A549 treated with Mapracorat at 1 μM for 4 hours (cell line): ENCODE measurements around the gene ADAR. TPM values are rescaled to one million over a fixed set of nuclear protein-coding genes. Genes with fewer than 3 reads are reported as not detected.

ENCODE experiments used
- total RNA-seq: library from RNA; stranded (reverse); fragments of 200-300 nt; extraction: Qiagen RNA extraction; gene quantifications from 5 replicates; pipeline ENCODE4 v1.2.3, GENCODE V29; 2022

ADAR gene, protein sequence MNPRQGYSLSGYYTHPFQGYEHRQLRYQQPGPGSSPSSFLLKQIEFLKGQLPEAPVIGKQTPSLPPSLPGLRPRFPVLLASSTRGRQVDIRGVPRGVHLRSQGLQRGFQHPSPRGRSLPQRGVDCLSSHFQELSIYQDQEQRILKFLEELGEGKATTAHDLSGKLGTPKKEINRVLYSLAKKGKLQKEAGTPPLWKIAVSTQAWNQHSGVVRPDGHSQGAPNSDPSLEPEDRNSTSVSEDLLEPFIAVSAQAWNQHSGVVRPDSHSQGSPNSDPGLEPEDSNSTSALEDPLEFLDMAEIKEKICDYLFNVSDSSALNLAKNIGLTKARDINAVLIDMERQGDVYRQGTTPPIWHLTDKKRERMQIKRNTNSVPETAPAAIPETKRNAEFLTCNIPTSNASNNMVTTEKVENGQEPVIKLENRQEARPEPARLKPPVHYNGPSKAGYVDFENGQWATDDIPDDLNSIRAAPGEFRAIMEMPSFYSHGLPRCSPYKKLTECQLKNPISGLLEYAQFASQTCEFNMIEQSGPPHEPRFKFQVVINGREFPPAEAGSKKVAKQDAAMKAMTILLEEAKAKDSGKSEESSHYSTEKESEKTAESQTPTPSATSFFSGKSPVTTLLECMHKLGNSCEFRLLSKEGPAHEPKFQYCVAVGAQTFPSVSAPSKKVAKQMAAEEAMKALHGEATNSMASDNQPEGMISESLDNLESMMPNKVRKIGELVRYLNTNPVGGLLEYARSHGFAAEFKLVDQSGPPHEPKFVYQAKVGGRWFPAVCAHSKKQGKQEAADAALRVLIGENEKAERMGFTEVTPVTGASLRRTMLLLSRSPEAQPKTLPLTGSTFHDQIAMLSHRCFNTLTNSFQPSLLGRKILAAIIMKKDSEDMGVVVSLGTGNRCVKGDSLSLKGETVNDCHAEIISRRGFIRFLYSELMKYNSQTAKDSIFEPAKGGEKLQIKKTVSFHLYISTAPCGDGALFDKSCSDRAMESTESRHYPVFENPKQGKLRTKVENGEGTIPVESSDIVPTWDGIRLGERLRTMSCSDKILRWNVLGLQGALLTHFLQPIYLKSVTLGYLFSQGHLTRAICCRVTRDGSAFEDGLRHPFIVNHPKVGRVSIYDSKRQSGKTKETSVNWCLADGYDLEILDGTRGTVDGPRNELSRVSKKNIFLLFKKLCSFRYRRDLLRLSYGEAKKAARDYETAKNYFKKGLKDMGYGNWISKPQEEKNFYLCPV
- total RNA-seq = 65.4 to 75.7 TPM (median 73.5 TPM) in 5 replicates

GRCh38 chr1:154607609-154608396, at the start of gene ADAR:
ADAR (minus strand) TSS chr1:154608186; CDS start chr1:154608006, 180 bp downstream.

DNA sequence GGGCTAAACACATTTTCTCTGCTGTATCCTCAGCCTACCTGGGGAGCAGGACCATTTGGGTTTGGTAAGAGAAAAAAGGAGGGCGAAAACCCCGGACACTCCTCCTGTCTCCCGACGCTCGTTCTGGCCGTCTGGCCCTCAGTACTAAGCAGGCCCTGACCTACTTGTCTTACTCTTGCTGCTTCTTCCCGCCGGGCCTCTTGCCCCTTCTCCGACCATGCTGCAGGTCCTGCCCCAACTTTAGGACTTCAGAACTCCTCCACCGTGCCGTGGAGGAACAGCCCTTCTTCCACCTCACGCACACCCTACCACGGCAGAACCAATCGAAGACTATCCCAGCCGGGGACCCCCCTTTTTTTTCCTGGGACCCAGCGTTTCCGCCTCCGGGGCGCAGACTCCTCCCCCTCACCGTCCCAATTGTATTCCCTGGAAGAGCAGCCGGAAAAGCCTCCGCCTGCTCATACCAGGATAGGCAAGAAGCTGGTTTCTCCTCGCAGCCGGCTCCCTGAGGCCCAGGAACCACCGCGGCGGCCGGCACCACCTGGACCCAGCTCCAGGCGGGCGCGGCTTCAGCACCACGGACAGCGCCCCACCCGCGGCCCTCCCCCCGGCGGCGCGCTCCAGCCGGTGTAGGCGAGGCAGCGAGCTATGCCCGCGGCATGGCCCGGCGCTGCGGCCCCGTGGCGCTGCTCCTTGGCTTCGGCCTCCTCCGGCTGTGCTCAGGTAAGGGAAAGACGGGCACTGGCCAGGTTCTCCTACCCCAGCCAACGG, 40.4 kb downstream of the ADAR start, which contains the start of gene CHRNB2:
Gene CHRNB2 (plus strand): TSS at position 393 of the 771 bp plus-strand sequence. CDS start 267 bp downstream, at position 660.

DNA sequence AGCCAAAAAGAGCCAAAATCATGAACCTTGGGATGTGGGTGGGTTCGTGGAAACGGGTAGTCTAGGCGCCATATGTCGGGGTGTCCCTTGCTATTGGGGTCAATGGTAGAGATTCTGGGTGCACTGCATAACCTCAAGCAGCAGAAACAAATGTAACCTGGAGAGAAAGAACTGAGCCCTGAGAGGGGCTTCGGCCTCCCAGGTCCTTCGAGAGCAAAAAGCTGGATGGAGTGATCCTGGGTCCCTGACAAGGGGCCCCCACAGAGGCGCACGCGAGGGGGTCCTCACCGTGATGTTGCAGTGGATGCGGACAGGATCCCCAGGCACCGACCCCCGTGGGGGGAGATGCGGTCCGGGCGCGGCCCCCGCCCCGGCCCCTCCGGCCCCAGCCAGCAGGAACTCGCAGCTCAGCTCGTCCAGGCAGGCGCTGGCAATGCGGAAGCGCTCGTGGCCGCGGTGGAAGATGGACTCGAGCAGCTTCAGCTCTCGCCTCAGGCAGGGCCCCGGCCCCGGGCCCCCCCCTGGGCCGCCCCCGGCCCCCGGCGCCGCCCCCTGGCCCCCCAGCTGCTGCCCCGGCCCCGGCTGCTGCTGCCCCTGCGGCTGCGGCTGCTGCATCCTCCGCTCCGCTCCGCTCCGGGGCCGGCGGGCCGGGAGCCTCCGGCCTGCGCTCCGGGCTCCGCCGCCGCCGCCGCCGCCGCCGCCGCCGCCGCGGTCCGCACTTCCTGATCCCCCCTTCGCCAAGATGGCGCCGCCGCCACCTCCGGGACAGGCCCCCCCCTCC, 49.9 kb downstream of the ADAR start, which contains the start of gene UBE2Q1:
Gene UBE2Q1 (minus strand): TSS at position 724 of the 781 bp plus-strand sequence. CDS start 109 bp downstream, at position 615.

Other genes with a start within 250 kb of the ADAR start
- gene IL6R, start 202.8 kb downstream of the ADAR start, total RNA-seq = 22.0 to 30.9 TPM (median 27.2 TPM) in 5 replicates
- gene TDRD10, start 106.0 kb downstream of the ADAR start, total RNA-seq = 0.23 TPM in 1 of 5 replicates, not detected in the others
- gene SHE, start 105.8 kb downstream of the ADAR start, total RNA-seq = 0.07 to 0.13 TPM (median 0.10 TPM) in 5 replicates
- 54.0 to 76.5 TPM (median 64.0 TPM) in 5 replicates for gene UBE2Q1, start 49.5 kb downstream of the ADAR start, total RNA-seq
- gene CHRNB2, start 40.4 kb downstream of the ADAR start, total RNA-seq = 0.30 to 0.48 TPM (median 0.43 TPM) in 5 replicates